GM12878 (cell line): ENCODE data around the gene UNC45B. TPM values are rescaled to one million over a fixed set of nuclear protein-coding genes. Genes with fewer than 3 reads are reported as not detected.

Experiments used
- ATAC-seq: fragments of 200-7000 bp; cut with Tn5 transposase; 3 replicates; pipeline ENCODE4 v1.9.1; 2020; ENCODE audit warnings: mild to moderate bottlenecking, moderate library complexity
- BruUV-seq: library from RNA; stranded (reverse); fragments of 400-500 nt; replicated peaks from 2 replicates; lab custom pipeline; 2021; lab: Mats Ljungman, UMichigan
- CTCF ChIA-PET: fragments of 300-600 bp; sonication (Branson Sonifier 250); formaldehyde crosslinking; extraction: SDS; loops from one replicate; lab custom pipeline; 2021; ENCODE audit warnings: inconsistent platforms; lab: Yijun Ruan, JAX
- POLR2A ChIA-PET: fragments of 350-600 bp; formaldehyde crosslinking; extraction: SDS; loops from one replicate; lab custom pipeline; 2021; ENCODE audit warnings: inconsistent platforms; lab: Charles Lee
- RAD21 ChIA-PET: fragments of 300-600 bp; sonication (Branson Sonifier 250); formaldehyde crosslinking; loops from one replicate; lab custom pipeline; 2023; ENCODE audit warnings: antibody characterized with exemption; ENCODE audit not compliant: unreplicated experiment; lab: Charles Lee
- SMC1A ChIA-PET: fragments of 300-600 bp; sonication (Branson Sonifier 250); formaldehyde crosslinking; loops from one replicate; lab custom pipeline; 2023; ENCODE audit not compliant: unreplicated experiment, uncharacterized antibody; lab: Charles Lee
- DNase-seq: peaks from one replicate; pipeline ENCODE4 v3.0.0-alpha.2; 2011; ENCODE audit warnings: low read depth, low spot score
- FAIRE-seq: peaks from 3 replicates; lab custom pipeline; 2011; peaks lifted over from hg19 to GRCh38; lab: Jason Lieb, UNC
- H2AFZ ChIP-seq: 2 replicates; pipeline ENCODE4 v1.6.0; 2011; ENCODE audit warnings: low read depth, low read length, control low read depth; ENCODE audit not compliant: control insufficient read depth
- H3K27ac ChIP-seq: 2 replicates; pipeline ENCODE4 v1.5.1; 2011; ENCODE audit warnings: control low read depth; ENCODE audit not compliant: control insufficient read depth, insufficient read depth
- H3K27me3 ChIP-seq, 2 experiments: replicated peaks in 1 of 2; 2 replicates each; pipeline versions ENCODE4 v1.6.0 to v1.6.1; 2011; ENCODE audit warnings: low read length in 1 of 2; ENCODE audit not compliant: control insufficient read depth in 2 of 2, insufficient read depth in 2 of 2
- H3K36me3 ChIP-seq, 2 experiments: 2 replicates each; pipeline ENCODE4 v1.5.1; 2011; ENCODE audit warnings: low read length in 1 of 2; ENCODE audit not compliant: control insufficient read depth in 2 of 2, insufficient read depth in 2 of 2
- H3K4me1 ChIP-seq: 2 replicates; pipeline ENCODE4 v1.6.1; 2011; ENCODE audit warnings: mild to moderate bottlenecking, low read length, moderate library complexity, mixed read lengths; ENCODE audit not compliant: control insufficient read depth, insufficient read depth
- H3K4me2 ChIP-seq: 2 replicates; pipeline ENCODE4 v1.6.0; 2011; ENCODE audit warnings: control low read depth; ENCODE audit not compliant: control insufficient read depth, insufficient read depth
- H3K4me3 ChIP-seq: fragments of 200-600 bp; sonication (generic); 2 replicates; pipeline ENCODE4 v1.5.1; 2016
- H3K79me2 ChIP-seq: 2 replicates; pipeline ENCODE4 v1.6.0; 2011; ENCODE audit warnings: low read length; ENCODE audit not compliant: control insufficient read depth, insufficient read depth
- H3K9ac ChIP-seq: 2 replicates; pipeline ENCODE4 v1.8.0; 2011; ENCODE audit warnings: low read length, control low read depth, mixed read lengths; ENCODE audit not compliant: control insufficient read depth, insufficient read depth
- H3K9me3 ChIP-seq: replicated peaks from 3 replicates; pipeline ENCODE4 v1.5.1; 2011; ENCODE audit warnings: mild to moderate bottlenecking, low read length; ENCODE audit not compliant: control insufficient read depth, insufficient read depth
- H4K20me1 ChIP-seq: 2 replicates; pipeline ENCODE4 v1.6.0; 2011; ENCODE audit not compliant: control insufficient read depth, insufficient read depth
- ATF2 ChIP-seq: IDR thresholded peaks from 2 replicates; pipeline ENCODE4 v1.6.1; 2012; ENCODE audit warnings: low read length, inconsistent platforms
- NKRF ChIP-seq: fragments of 450-650 bp; conservative IDR thresholded peaks from 2 replicates; pipeline ENCODE4 v1.6.1; 2017; ENCODE audit warnings: mild to moderate bottlenecking, moderate library complexity
- POLR2A ChIP-seq: IDR thresholded peaks from 2 replicates; pipeline ENCODE4 v1.6.1; 2011; ENCODE audit warnings: low read depth, mild to moderate bottlenecking, low read length
- WGBS: methylation state at CpG from one replicate; pipeline ENCODE4 v1.1.6; 2016; ENCODE audit warnings: low lambda C conversion rate; ENCODE audit not compliant: insufficient replicate concordance, insufficient coverage; ENCODE audit errors: missing lambda C conversion rate; 5-methylcytosine and 5-hydroxymethylcytosine counted together
- in situ Hi-C: fragments of 300-500 bp; cut with MboI; formaldehyde crosslinking; loops from 9 replicates; pipeline ENCODE4 v1.14.3; 2018; ENCODE audit warnings: mixed read lengths
- intact Hi-C: fragments of 100-400 bp; cut with micrococcal nuclease; formaldehyde crosslinking; loops from one replicate; pipeline ENCODE4 v1.14.2; 2022; ENCODE audit not compliant: unreplicated experiment
- polyA plus RNA-seq, 11 experiments: library from polyadenylated mRNA; depleted of rRNA in 4 of 11; unstranded in 6 of 11; stranded (reverse) in 5 of 11; fragments of >200 nt; fragmentation: Nextera tagmentation in 4 of 11; fragmentation: Illumina TruSeq in 1 of 11; extraction: Ambion mirVana in 4 of 11; extraction: Trizol in 1 of 11; gene quantifications; 1 replicate in 1 of 11; 2 replicates in 10 of 11; pipeline versions ENCODE4 v1.2.1 to v1.2.3, GENCODE V29; 2011 to 2016; ENCODE audit warnings: inconsistent platforms in 2 of 11, missing spikeins in 2 of 11, low read depth in 1 of 11
- total RNA-seq, 4 experiments: library from RNA; depleted of rRNA in 3 of 4; stranded (reverse); fragments of >200 nt in 3 of 4; fragmentation: Illumina TruSeq in 1 of 4; extraction: Trizol in 1 of 4; gene quantifications; 2 replicates each; pipeline versions ENCODE4 v1.2.1 to v1.2.3, GENCODE V29; 2013 to 2021

UNC45B gene
- total and polyA plus RNA-seq, 10 of the 15 experiments (the other 5 are each of a cell fraction or from before 2014, with no cell fraction given), result 0.03 TPM; not detected in 9

GRCh38 chr17:35132816-35133550 lies 14.6 kb upstream of the UNC45B start:
- no peaks in the 10 kb centered on the region for H3K27me3 ChIP-seq
- H3K27ac ChIP-seq, result no peak overlapping the region
- ChIA-PET SMC1A (no interaction called here), CTCF (no interaction called here)
- FAIRE-seq, result no peak
- H3K79me2 ChIP-seq, result no peaks in the 10 kb centered on the region
- peaks cover 37 to 40% of the 10 kb centered on the region in 2 experiments for H3K36me3 ChIP-seq
- intact Hi-C loops, result no loop called here
- no peak overlapping the region for H3K4me3 ChIP-seq
- TF ChIP-seq NKRF, result no peak
- no peak for TF ChIP-seq ATF2
- peak; percentile 46; the same call in 1 of the 2 replicates for TF ChIP-seq POLR2A
- TF ChIP-seq, all 136 proteins: peak for 1
- no peak for ATAC-seq
- H4K20me1 ChIP-seq, result no peaks in the 10 kb centered on the region
- H2AFZ ChIP-seq, result no peak overlapping the region
- H3K4me1 ChIP-seq, result no peaks in the 10 kb centered on the region
- in situ Hi-C loops, result no loop called here
- no peak overlapping the region for H3K4me2 ChIP-seq
- H3K9ac ChIP-seq, result no peak overlapping the region
- no TSS peak for BruUV-seq
- POLR2A ChIA-PET, result no interaction called here
- no peak for DNase-seq
- RAD21 ChIA-PET, result no interaction called here
- H3K9me3 ChIP-seq, result no peaks in the 10 kb centered on the region
- 98% methylated on average over 20 of the region's 22 CpGs for WGBS
